Body of pancreas (tissue), 4 donors: ENCODE data around the gene C10orf105. TPM values are rescaled to one million over a fixed set of nuclear protein-coding genes. Genes with fewer than 3 reads are reported as not detected.

ENCODE experiments used
- ATAC-seq: fragments of 150-250 bp; one replicate; pipeline ENCODE4 v1.9.1; 2016
- DNase-seq, 4 donors: peaks; one replicate each; pipeline ENCODE4 v3.0.0-alpha.2; 2019
- H3K27ac ChIP-seq, 4 donors: fragments of 200-600 bp; sonication (generic); 1 replicate in 3 of 4; 2 replicates in 1 of 4; pipeline versions ENCODE4 v1.5.1 to v1.6.1; 2016 to 2019; ENCODE audit warnings: mild to moderate bottlenecking in 1 of 4, mixed read lengths in 1 of 4, moderate library complexity in 1 of 4
- H3K27me3 ChIP-seq, 2 donors: fragments of 200-600 bp; sonication (generic); one replicate each; pipeline ENCODE4 v1.6.0; 2016; ENCODE audit warnings: mild to moderate bottlenecking in 1 of 2
- H3K36me3 ChIP-seq, 2 donors: fragments of 200-600 bp; sonication (generic); replicated peaks in 1 of 2; 2 replicates each; pipeline ENCODE4 v1.5.1; 2016; ENCODE audit warnings: low read depth in 2 of 2; ENCODE audit not compliant: insufficient read depth in 1 of 2
- H3K4me1 ChIP-seq: fragments of 200-600 bp; sonication (generic); one replicate; pipeline ENCODE4 v1.6.0; 2016
- H3K4me3 ChIP-seq, 2 donors: fragments of 200-600 bp; sonication (generic); 1 replicate in 1 of 2; 2 replicates in 1 of 2; pipeline ENCODE4 v1.5.1; 2016 to 2019
- H3K9me3 ChIP-seq, 3 donors: fragments of 200-600 bp; sonication (generic); 1 replicate in 2 of 3; 2 replicates in 1 of 3; pipeline ENCODE4 v1.5.1; 2016
- POLR2A ChIP-seq, 3 donors: fragments of 450-650 bp; IDR thresholded peaks; one replicate each; pipeline ENCODE4 v1.6.1; 2016; ENCODE audit warnings: antibody characterized with exemption in 3 of 3, mild to moderate bottlenecking in 2 of 3
- WGBS, 2 donors: methylation state at CpG; one replicate each; pipeline ENCODE4 v1.1.5; 2017; 5-methylcytosine and 5-hydroxymethylcytosine counted together
- intact Hi-C: fragments of 100-400 bp; cut with DNase I; formaldehyde crosslinking; loops from one replicate; pipeline ENCODE4 v1.15.1; 2023
- total RNA-seq, 2 donors: library from RNA; depleted of rRNA; stranded (reverse); fragments of >200 nt; gene quantifications; one replicate each; pipeline ENCODE4 v1.1.0, GENCODE V29; 2016
- TF ChIP-seq, protein P1 (sequence below), 7 experiments: fragments of 450-650 bp in 4 of 7; fragments of 200-600 bp in 3 of 7; sonication (generic) in 3 of 7; IDR thresholded peaks; one replicate each; pipeline ENCODE4 v1.5.1; 2016 to 2019; ENCODE audit warnings: antibody characterized with exemption in 7 of 7

The C10orf105 gene
- total RNA-seq, 2 donors from 2014 or later, result not detected

DNA sequence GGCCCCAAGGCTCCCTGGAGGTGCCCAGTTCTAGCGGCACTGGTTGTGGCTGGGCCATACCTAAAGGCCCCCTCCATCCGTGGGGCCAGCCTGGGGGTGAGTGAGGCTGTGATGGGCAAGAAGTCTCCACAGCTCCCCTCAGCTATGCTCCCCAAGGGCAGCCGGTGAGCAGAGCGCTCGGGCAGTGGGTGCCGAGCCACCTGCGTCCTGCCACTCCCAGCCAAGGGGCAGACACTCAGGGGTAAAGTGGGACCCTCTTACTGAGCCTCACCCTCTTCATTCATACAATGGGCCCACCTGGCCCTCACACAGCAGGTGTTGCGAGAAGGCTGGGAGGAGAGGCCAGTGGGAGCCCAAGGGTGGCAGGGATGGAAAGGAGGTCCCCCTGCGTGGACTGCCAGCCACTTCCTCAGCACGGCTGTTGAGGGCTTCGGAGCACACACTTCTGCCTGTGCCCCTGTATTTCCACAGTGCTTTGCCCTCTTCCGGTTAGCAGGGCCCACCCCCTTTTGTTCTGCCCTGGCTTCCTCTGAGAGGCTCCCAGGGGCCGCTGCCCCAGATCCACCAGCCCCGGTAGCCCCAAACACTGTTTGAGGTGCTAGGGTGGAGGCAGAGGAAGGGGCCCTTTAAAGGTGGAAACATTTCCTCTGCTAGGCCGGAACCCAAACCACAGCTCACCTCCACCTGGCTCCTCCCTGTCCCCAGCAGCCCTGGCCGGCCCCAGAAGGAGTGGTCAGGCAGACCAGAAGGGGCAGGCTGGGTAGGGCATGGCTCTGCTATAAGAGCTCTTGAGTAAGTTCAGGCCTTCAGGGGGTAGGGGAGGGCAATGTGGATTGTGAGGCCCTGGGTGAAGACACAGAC, 16.4 kb upstream of the C10orf105 start:
- Histone ChIP-seq H3K36me3 (no peaks in the 10 kb centered on the region), H3K27ac (peak overlapping the region in 3 of 4 donors; percentile 47 to 70 (median 63)), H3K9me3 (no peaks in the 10 kb centered on the region), H3K4me3 (no peak overlapping the region), H3K27me3 (no peaks in the 10 kb centered on the region), H3K4me1 (peaks cover 20% of the 10 kb centered on the region)
- intact Hi-C loops, result no loop called here
- WGBS, 2 donors, result 76% methylated on average over 5 to 16 of the region's 16 CpGs
- no peak for TF ChIP-seq POLR2A (IDR thresholded peaks at IDR 0.05)
- TF ChIP-seq, protein P1, sequence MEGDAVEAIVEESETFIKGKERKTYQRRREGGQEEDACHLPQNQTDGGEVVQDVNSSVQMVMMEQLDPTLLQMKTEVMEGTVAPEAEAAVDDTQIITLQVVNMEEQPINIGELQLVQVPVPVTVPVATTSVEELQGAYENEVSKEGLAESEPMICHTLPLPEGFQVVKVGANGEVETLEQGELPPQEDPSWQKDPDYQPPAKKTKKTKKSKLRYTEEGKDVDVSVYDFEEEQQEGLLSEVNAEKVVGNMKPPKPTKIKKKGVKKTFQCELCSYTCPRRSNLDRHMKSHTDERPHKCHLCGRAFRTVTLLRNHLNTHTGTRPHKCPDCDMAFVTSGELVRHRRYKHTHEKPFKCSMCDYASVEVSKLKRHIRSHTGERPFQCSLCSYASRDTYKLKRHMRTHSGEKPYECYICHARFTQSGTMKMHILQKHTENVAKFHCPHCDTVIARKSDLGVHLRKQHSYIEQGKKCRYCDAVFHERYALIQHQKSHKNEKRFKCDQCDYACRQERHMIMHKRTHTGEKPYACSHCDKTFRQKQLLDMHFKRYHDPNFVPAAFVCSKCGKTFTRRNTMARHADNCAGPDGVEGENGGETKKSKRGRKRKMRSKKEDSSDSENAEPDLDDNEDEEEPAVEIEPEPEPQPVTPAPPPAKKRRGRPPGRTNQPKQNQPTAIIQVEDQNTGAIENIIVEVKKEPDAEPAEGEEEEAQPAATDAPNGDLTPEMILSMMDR (IDR thresholded peaks at IDR 0.05), result no peak
- ATAC-seq (no peak), DNase-seq (peak in 1 of 4 donors; percentile 50)

DNA sequence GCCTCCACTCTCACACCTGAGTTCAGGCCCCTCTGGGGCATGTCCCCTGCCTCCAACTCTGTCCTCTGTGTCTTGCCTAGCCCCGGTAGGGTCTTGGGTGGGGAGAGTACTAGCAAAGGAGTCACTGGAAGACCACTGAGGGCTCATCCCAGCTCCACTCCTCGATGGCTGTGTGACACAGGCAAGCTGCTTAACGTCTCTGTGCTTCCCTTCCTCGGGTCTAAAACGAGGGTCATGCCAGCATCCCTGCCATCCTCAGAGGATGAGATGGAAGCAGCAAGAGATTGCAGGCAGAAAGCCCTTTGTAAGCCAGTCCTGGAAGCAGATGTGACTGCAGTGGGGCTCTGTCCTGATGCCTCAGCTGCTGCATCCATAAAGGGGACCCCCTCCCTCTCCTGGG, 15.2 kb upstream of the C10orf105 start:
- DNase-seq, result no peak
- WGBS, 2 donors, result 63% methylated on average over 5 of the region's 5 CpGs; no CpG with 5 or more reads in 1 of the 2 donors
- no peak overlapping the region for H3K27ac ChIP-seq
- intact Hi-C loops, result no loop called here
- no peaks in the 10 kb centered on the region for H3K36me3 ChIP-seq
- H3K4me1 ChIP-seq, result peaks cover 20% of the 10 kb centered on the region
- H3K9me3 ChIP-seq, result no peaks in the 10 kb centered on the region
- no peak overlapping the region for H3K4me3 ChIP-seq
- no peaks in the 10 kb centered on the region for H3K27me3 ChIP-seq
- TF ChIP-seq, protein P1 (IDR thresholded peaks at IDR 0.05), result no peak
- TF ChIP-seq POLR2A (IDR thresholded peaks at IDR 0.05), result no peak
- ATAC-seq, result no peak

DNA sequence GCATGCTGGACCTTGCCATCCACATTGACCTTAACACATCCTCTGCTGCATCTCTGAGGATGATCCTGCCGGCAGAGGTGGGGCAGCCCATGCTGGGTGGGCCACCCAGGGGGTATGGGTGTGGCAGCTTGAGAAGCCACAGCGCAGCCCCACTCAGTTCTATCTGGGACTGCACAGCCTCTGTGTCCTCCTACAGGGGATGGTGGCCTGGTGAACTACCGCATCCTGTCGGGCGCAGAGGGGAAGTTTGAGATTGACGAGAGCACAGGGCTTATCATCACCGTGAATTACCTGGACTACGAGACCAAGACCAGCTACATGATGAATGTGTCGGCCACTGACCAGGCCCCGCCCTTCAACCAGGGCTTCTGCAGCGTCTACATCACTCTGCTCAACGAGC, 12.2 kb upstream of the C10orf105 start:
- Histone ChIP-seq H3K27ac (no peak overlapping the region), H3K4me3 (no peak overlapping the region), H3K4me1 (peaks cover 31% of the 10 kb centered on the region), H3K27me3 (no peaks in the 10 kb centered on the region), H3K9me3 (no peaks in the 10 kb centered on the region), H3K36me3 (no peaks in the 10 kb centered on the region)
- 82 to 85% methylated on average over 5 to 12 of the region's 12 CpGs for WGBS, 2 donors
- no peak for DNase-seq
- TF ChIP-seq, protein P1 (IDR thresholded peaks at IDR 0.05), result no peak
- no peak for TF ChIP-seq POLR2A (IDR thresholded peaks at IDR 0.05)
- ATAC-seq, result no peak
- intact Hi-C loops, result no loop called here

DNA sequence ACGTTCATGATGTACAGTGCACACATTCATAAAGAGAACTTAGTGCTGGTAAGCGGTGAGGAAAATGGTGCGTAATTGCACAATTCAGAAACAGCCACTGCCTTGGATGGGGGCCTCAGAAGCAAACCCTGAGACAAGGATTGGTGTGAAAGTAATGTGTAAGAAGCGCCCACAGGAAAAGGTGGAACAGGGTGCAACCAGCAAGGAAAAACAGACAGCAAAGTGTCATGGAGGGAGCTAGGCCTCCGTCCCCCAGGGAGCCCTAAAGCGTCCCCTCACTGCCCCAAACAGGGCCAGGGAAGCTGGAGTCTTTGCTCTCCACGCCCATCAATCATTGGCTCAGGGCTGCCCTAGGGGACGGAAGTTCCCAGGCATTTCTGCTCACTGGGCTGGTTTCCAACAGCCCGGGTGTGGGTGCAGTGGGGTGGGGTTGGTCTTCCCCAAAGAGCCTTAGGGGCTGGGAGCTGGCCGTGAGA, 9.6 kb upstream of the C10orf105 start:
- H3K36me3 ChIP-seq, result no peaks in the 10 kb centered on the region
- WGBS, 2 donors, result 39 to 49% methylated on average over 9 to 10 of the region's 10 CpGs
- H3K9me3 ChIP-seq, result no peaks in the 10 kb centered on the region
- peak overlapping the region in 2 of 4 donors; percentile 47 to 72 for H3K27ac ChIP-seq
- H3K4me1 ChIP-seq, result peaks cover 25% of the 10 kb centered on the region
- no peak for TF ChIP-seq POLR2A (IDR thresholded peaks at IDR 0.05)
- TF ChIP-seq, protein P1 (IDR thresholded peaks at IDR 0.05), result no peak
- no peak overlapping the region for H3K4me3 ChIP-seq
- intact Hi-C loops, result no loop called here
- DNase-seq (peak in 3 of 4 donors; percentile 47 to 65 (median 52)), ATAC-seq (peak; percentile 47)
- H3K27me3 ChIP-seq, result no peaks in the 10 kb centered on the region
